IMR-90 (cell line): ENCODE measurements around the gene DBP. TPM values are rescaled to one million over a fixed set of nuclear protein-coding genes. Genes with fewer than 3 reads are reported as not detected.

Source experiments
- ATAC-seq: fragments of 200-7000 bp; cut with Tn5 transposase; 2 replicates; pipeline ENCODE4 v1.9.1; 2020; ENCODE audit warnings: low read depth, mild to moderate bottlenecking, moderate library complexity
- BruUV-seq: library from RNA; stranded (reverse); fragments of 400-500 nt; replicated peaks from 2 replicates; lab custom pipeline; 2021; lab: Mats Ljungman, UMichigan
- CTCF ChIA-PET: fragments of 300-600 bp; formaldehyde crosslinking; extraction: SDS; loops from one replicate; lab custom pipeline; 2021; ENCODE audit warnings: antibody characterized with exemption; lab: Yijun Ruan, JAX
- POLR2A ChIA-PET: fragments of 300-600 bp; sonication (Branson Sonifier 250); formaldehyde crosslinking; loops from one replicate; lab custom pipeline; 2022; ENCODE audit warnings: antibody characterized with exemption; ENCODE audit not compliant: unreplicated experiment; lab: Charles Lee
- DNase-seq: peaks from one replicate; pipeline ENCODE4 v3.0.0; 2013
- H2AFZ ChIP-seq: replicated peaks from 2 replicates; pipeline ENCODE3; 2013; ENCODE audit warnings: low read length, mild to moderate bottlenecking; ENCODE audit not compliant: poor library complexity
- H2AK5ac ChIP-seq: 2 replicates; pipeline ENCODE4 v1.6.1; 2013; ENCODE audit warnings: low read depth, low read length, inconsistent platforms
- H2AK9ac ChIP-seq: replicated peaks from 2 replicates; pipeline ENCODE3; 2013; ENCODE audit warnings: mild to moderate bottlenecking, low read depth, low read length, moderate library complexity; ENCODE audit not compliant: poor library complexity
- H2BK120ac ChIP-seq: 2 replicates; pipeline ENCODE4 v1.6.1; 2013; ENCODE audit warnings: low read depth, low read length, inconsistent platforms
- H2BK15ac ChIP-seq: 3 replicates; pipeline ENCODE4 v1.6.1; 2013; ENCODE audit warnings: low read depth, low read length, inconsistent platforms
- H2BK20ac ChIP-seq: 2 replicates; pipeline ENCODE4 v1.6.1; 2013; ENCODE audit warnings: low read depth, mild to moderate bottlenecking, inconsistent platforms, low read length, moderate library complexity
- H2BK5ac ChIP-seq: 2 replicates; pipeline ENCODE4 v1.6.1; 2013; ENCODE audit warnings: mild to moderate bottlenecking, low read depth, low read length, inconsistent platforms; ENCODE audit not compliant: poor library complexity, severe bottlenecking
- H3K14ac ChIP-seq: replicated peaks from 2 replicates; pipeline ENCODE4 v1.6.1; 2013; ENCODE audit warnings: low read depth, low read length, inconsistent platforms
- H3K18ac ChIP-seq: 2 replicates; pipeline ENCODE4 v1.6.1; 2013; ENCODE audit warnings: low read depth, low read length, control low read depth
- H3K23ac ChIP-seq: 2 replicates; pipeline ENCODE4 v1.6.1; 2013; ENCODE audit warnings: low read depth, low read length, inconsistent platforms
- H3K27ac ChIP-seq: 2 replicates; pipeline ENCODE4 v1.5.1; 2013; ENCODE audit warnings: mild to moderate bottlenecking, control low read depth, low read length; ENCODE audit not compliant: insufficient read depth
- H3K27me3 ChIP-seq: 2 replicates; pipeline ENCODE4 v1.6.1; 2013; ENCODE audit warnings: low read length; ENCODE audit not compliant: control insufficient read depth, insufficient read depth
- H3K36me3 ChIP-seq: 2 replicates; pipeline ENCODE4 v1.6.1; 2013; ENCODE audit warnings: low read length, mixed read lengths; ENCODE audit not compliant: control insufficient read depth, insufficient read depth
- H3K4ac ChIP-seq: 2 replicates; pipeline ENCODE4 v1.6.1; 2013; ENCODE audit warnings: low read depth, low read length, inconsistent platforms
- H3K4me1 ChIP-seq: 2 replicates; pipeline ENCODE4 v1.6.1; 2013; ENCODE audit warnings: low read length, mixed read lengths; ENCODE audit not compliant: control insufficient read depth, insufficient read depth
- H3K4me2 ChIP-seq: 2 replicates; pipeline ENCODE4 v1.6.1; 2013; ENCODE audit warnings: low read depth, mild to moderate bottlenecking, control low read depth, low read length, moderate library complexity
- H3K4me3 ChIP-seq: 2 replicates; pipeline ENCODE4 v1.5.1; 2013; ENCODE audit warnings: low read depth, mild to moderate bottlenecking, control low read depth, low read length, moderate library complexity; ENCODE audit not compliant: insufficient read depth
- H3K56ac ChIP-seq: 2 replicates; pipeline ENCODE4 v1.6.1; 2013; ENCODE audit warnings: low read length, inconsistent platforms; ENCODE audit not compliant: insufficient read depth; ENCODE audit errors: extremely low read depth
- H3K79me1 ChIP-seq, 2 experiments: 2 replicates each; pipeline ENCODE4 v1.6.1; 2013; ENCODE audit warnings: low read length in 2 of 2, inconsistent platforms in 1 of 2, low read depth in 1 of 2
- H3K9ac ChIP-seq: 2 replicates; pipeline ENCODE4 v1.6.1; 2013; ENCODE audit warnings: low read depth, low read length, control low read depth
- H3K9me1 ChIP-seq: 2 replicates; pipeline ENCODE4 v1.6.1; 2013; ENCODE audit warnings: low read length, inconsistent platforms; ENCODE audit not compliant: insufficient read depth
- H3K9me3 ChIP-seq: 2 replicates; pipeline ENCODE4 v1.6.1; 2013; ENCODE audit warnings: low read length; ENCODE audit not compliant: control insufficient read depth, insufficient read depth
- H4K20me1 ChIP-seq: 2 replicates; pipeline ENCODE4 v1.6.1; 2013; ENCODE audit warnings: low read length, inconsistent platforms; ENCODE audit not compliant: insufficient read depth
- H4K5ac ChIP-seq: 2 replicates; pipeline ENCODE4 v1.6.1; 2013; ENCODE audit warnings: mild to moderate bottlenecking, low read depth, low read length, control low read depth
- H4K8ac ChIP-seq, 2 experiments: 2 replicates each; pipeline ENCODE4 v1.6.1; 2013; ENCODE audit warnings: low read depth in 2 of 2, low read length in 2 of 2, control low read depth in 1 of 2, inconsistent platforms in 1 of 2
- H4K91ac ChIP-seq: 2 replicates; pipeline ENCODE4 v1.6.1; 2013; ENCODE audit warnings: low read depth, low read length, inconsistent platforms; ENCODE audit not compliant: insufficient read depth
- CEBPB ChIP-seq: IDR thresholded peaks from 2 replicates; pipeline ENCODE4 v1.6.1; 2012; ENCODE audit warnings: low read depth, low read length, improper control_type of control experiment
- CTCF ChIP-seq: conservative IDR thresholded peaks from 2 replicates; pipeline ENCODE4 v1.5.1; 2012; ENCODE audit warnings: mild to moderate bottlenecking, low read depth, low read length, improper control_type of control experiment
- NFE2L2 ChIP-seq: fragments of 150-350 bp; IDR thresholded peaks from 2 replicates; pipeline ENCODE4 v1.6.1; 2016; ENCODE audit warnings: low read depth, mild to moderate bottlenecking, low read length
- POLR2A ChIP-seq: IDR thresholded peaks from 2 replicates; pipeline ENCODE4 v1.6.1; 2012; ENCODE audit warnings: mild to moderate bottlenecking, low read depth, low read length
- RCOR1 ChIP-seq: IDR thresholded peaks from 2 replicates; pipeline ENCODE4 v1.6.1; 2012; ENCODE audit warnings: mild to moderate bottlenecking, low read length, improper control_type of control experiment; ENCODE audit not compliant: insufficient replicate concordance
- WGBS, 2 experiments: methylation state at CpG; one replicate each; pipeline versions ENCODE4 v1.1.5 to v1.1.7; 2013; ENCODE audit warnings: missing lambda C conversion rate in 2 of 2; ENCODE audit not compliant: insufficient read length in 1 of 2; ENCODE audit errors: extremely low coverage in 2 of 2; 5-methylcytosine and 5-hydroxymethylcytosine counted together
- dilution Hi-C: fragments of 300-500 bp; cut with HindIII; formaldehyde crosslinking; loops from one replicate; pipeline ENCODE4 v1.14.3; 2018; ENCODE audit warnings: low sequenced_read_pairs; ENCODE audit not compliant: unreplicated experiment
- in situ Hi-C: fragments of 300-500 bp; cut with MboI; formaldehyde crosslinking; loops from 3 replicates; pipeline ENCODE4 v1.14.3; 2019; ENCODE audit warnings: low sequenced_read_pairs, inconsistent platforms, mixed read lengths
- intact Hi-C: fragments of 100-400 bp; cut with micrococcal nuclease; formaldehyde crosslinking; loops from 2 replicates; pipeline ENCODE4 v1.10.0; 2022
- polyA plus RNA-seq, 3 experiments: library from polyadenylated mRNA; depleted of rRNA; stranded (reverse); fragments of >200 nt; gene quantifications; 2 replicates each; pipeline ENCODE4 v1.2.3, GENCODE V29; 2012; ENCODE audit warnings: low replicate concordance in 1 of 3
- total RNA-seq: library from RNA; depleted of rRNA; stranded (reverse); fragments of >200 nt; gene quantifications from 2 replicates; pipeline ENCODE4 v1.2.3, GENCODE V29; 2012

Gene DBP
- total and polyA plus RNA-seq, 2 of the 4 experiments (the other 2 are of a cell fraction) = 3.0 to 3.6 TPM

- Histone ChIP-seq H3K23ac (no peak overlapping the region), H2BK120ac (no peak overlapping the region), H3K36me3 (no peaks in the 10 kb centered on the region), H2BK20ac (no peak overlapping the region), H3K9me3 (no peaks in the 10 kb centered on the region), H2AK9ac (no peak overlapping the region), H3K4ac (no peak overlapping the region), H4K8ac (no peak overlapping the region), H2BK5ac (no peak overlapping the region), H2AFZ (no peak overlapping the region), H3K14ac (no peak overlapping the region), H4K5ac (no peak overlapping the region), H2AK5ac (no peak overlapping the region), H3K27me3 (no peaks in the 10 kb centered on the region; the same call in 1 of the 2 replicates), H2BK15ac (no peak overlapping the region; the same call in 2 of the 3 replicates), H3K4me3 (no peak overlapping the region), H3K9me1 (no peaks in the 10 kb centered on the region), H3K27ac (no peak overlapping the region), H3K79me1 (no peaks in the 10 kb centered on the region), H3K4me1 (peaks cover 2% of the 10 kb centered on the region; the same call in 1 of the 2 replicates), H4K20me1 (no peaks in the 10 kb centered on the region), H3K56ac (no peak overlapping the region), H3K18ac (no peak overlapping the region), H4K91ac (no peak overlapping the region), H3K9ac (no peak overlapping the region), H3K4me2 (no peak overlapping the region)
- TF ChIP-seq RCOR1 (no peak), CEBPB (no peak), POLR2A (no peak), CTCF (no peak), NFE2L2 (no peak)
- no CpG with 5 or more reads among the region's 3 CpGs for WGBS, 2 experiments
- ChIA-PET POLR2A (no interaction called here), CTCF (interaction anchor here (1.4 kb wide), 1 partner anchor 98 kb away, joined by 3 read pairs; no protein-coding TSS in a partner anchor)
- no peak for DNase-seq
- no peak for ATAC-seq
- intact Hi-C loops (loop anchor here (5.0 to 10.0 kb wide), 2 partner anchors 263 to 315 kb away; partner anchors contain the start of genes EMP3 and ZNF114), dilution Hi-C loops (no loop called here), in situ Hi-C loops (loop anchor here (5.0 kb wide), 1 partner anchor 320 kb away; no protein-coding TSS in a partner anchor)
- BruUV-seq = no TSS peak
These were observed 49.8 kb downstream of the DBP start for GRCh38 chr19:48587387-48587786.
